ENCODE data around the gene MDH2.
"Not testable (repeated sequence)": the region's sequence is repeated elsewhere in the genome, so short reads cannot be mapped to it uniquely, and the experiment has no call there.

The MDH2 gene

GRCh38 chr7:76048668-76048988 lies 722 bp downstream of the MDH2 start:
- no peak for DNase-seq

GRCh38 chr7:76049295-76049694 lies 1.4 kb downstream of the MDH2 start:
- DNase-seq = no peak

- no peak for DNase-seq
Observed at GRCh38 chr7:76050545-76050944, 2.6 kb downstream of the MDH2 start.

- no peak for DNase-seq
Observed at GRCh38 chr7:76051840-76052239, 3.9 kb downstream of the MDH2 start.

- not testable (repeated sequence) for DNase-seq
Observed at GRCh38 chr7:76052681-76053080, 4.8 kb downstream of the MDH2 start.

- no peak for DNase-seq
Observed at GRCh38 chr7:76053461-76053860, 5.6 kb downstream of the MDH2 start.

- no peak for DNase-seq
Observed at GRCh38 chr7:76054123-76055120, 6.5 kb downstream of the MDH2 start.

- DNase-seq = no peak
Observed at GRCh38 chr7:76056241-76056640, 8.3 kb downstream of the MDH2 start.

GRCh38 chr7:76057103-76057812 lies 9.4 kb downstream of the MDH2 start:
- no peak for DNase-seq

- DNase-seq = no peak
Observed at GRCh38 chr7:76057813-76058145, 9.9 kb downstream of the MDH2 start.

GRCh38 chr7:76058745-76059144 lies 10.8 kb downstream of the MDH2 start:
- not testable (repeated sequence) for DNase-seq

- DNase-seq = no peak
Observed at GRCh38 chr7:76060842-76061241, 12.9 kb downstream of the MDH2 start.

- no peak for DNase-seq
Observed at GRCh38 chr7:76062254-76062653, 14.3 kb downstream of the MDH2 start.

- no peak for DNase-seq
Observed at GRCh38 chr7:76063114-76063513, 15.2 kb downstream of the MDH2 start.

- DNase-seq = no peak
Observed at GRCh38 chr7:76063525-76063924, 15.6 kb downstream of the MDH2 start.

- no peak for DNase-seq
Observed at GRCh38 chr7:76064208-76064970, 16.5 kb downstream of the MDH2 start.

- DNase-seq = no peak
Observed at GRCh38 chr7:76065016-76065612, 17.2 kb downstream of the MDH2 start.

- DNase-seq = no peak
Observed at GRCh38 chr7:76066716-76067503, 19.0 kb downstream of the MDH2 start.

- no peak for DNase-seq
Observed at GRCh38 chr7:76069238-76069638, 21.3 kb downstream of the MDH2 start.

GRCh38 chr7:76071316-76072242 lies 23.7 kb downstream of the MDH2 start:
- no peak for DNase-seq

All from activated naive CD4-positive, alpha-beta T cell (primary cell).